NCI-H748 (cell line): Measurements from ENCODE around the gene ZNF423.
A peak's percentile ranks its signal among the peaks of the same experiment; 100 is the strongest.

ENCODE experiments used
- DNase-seq: peaks from one replicate; lab custom pipeline; 2025; ENCODE audit not compliant: unreplicated experiment; lab: John Stamatoyannopoulos, UW

Gene ZNF423

DNA sequence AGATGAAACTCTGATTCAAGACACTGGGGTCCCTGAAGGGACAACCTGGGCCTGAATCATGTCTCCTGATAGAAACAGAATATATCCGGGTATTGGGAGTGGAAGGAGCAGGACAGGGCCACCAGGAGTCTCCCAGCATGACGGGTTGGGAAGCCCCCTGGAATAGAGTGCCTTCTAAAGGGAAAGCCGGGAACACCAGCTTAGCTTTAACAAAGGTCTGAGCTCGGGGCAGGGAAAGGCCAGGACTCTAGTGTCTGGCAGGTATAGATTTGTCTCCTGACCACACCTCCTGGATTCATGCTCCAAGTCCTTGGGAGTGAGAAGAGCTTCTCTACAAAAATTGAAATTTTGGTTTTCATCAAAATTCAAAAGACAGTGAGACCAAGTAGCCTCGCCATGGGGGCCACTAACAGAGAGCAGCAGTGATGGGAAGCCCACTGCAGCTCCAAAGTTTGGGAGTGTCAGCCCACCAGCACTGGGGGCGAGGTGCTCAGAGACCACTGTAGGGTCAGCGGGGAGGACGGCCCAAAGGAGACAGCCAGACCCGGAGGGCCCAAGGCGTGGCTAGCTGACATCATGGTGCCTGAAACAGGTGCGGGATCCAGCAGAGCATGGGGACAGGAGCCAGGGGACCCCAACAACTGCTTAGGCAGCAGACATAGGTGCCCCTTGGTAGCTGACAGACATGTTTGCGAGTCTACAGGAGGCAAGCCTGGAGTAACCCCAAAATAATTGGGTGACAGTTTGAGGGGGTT is 401.3 kb downstream of the ZNF423 start:
- no peak for DNase-seq

DNA sequence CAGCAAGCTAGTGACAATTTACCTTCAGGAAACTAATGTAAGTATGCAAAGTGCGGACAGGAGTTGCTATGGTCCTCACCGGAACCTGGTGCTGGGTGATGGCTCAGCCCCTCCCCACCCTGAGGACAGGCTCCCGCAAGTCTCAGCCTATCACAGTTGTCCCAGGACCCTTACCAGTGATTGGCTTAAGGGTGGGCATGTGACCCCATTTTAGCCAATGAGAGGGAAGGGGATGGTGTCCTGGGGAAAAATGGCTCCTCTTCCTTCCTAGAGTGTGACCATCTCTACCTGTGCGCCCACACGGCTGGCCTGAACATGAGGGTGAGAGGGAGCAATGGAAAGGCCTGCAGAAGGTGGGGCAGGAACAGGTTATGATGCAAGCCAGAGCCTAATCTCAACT is 401.9 kb downstream of the ZNF423 start:
- no peak for DNase-seq

DNA sequence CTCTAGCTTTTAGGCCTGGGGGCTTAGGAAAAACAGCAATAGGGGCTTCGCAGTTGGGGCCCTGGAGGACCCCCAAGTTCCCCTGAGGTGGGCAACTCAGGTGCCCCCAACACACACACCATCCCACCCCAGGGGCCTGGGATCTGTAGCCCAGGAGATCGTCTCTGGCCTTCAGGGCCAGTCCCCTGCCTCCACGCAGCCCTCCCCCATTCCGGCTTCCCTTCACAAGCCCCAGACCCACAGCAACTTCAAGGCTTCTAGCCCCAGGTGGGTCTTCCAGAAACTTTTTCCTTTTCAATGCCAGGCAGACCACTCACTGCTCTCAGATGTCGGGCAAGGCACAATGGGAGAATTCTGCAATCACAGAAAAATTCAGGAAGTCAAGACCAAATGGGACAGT is 402.9 kb downstream of the ZNF423 start:
- no peak for DNase-seq

DNA sequence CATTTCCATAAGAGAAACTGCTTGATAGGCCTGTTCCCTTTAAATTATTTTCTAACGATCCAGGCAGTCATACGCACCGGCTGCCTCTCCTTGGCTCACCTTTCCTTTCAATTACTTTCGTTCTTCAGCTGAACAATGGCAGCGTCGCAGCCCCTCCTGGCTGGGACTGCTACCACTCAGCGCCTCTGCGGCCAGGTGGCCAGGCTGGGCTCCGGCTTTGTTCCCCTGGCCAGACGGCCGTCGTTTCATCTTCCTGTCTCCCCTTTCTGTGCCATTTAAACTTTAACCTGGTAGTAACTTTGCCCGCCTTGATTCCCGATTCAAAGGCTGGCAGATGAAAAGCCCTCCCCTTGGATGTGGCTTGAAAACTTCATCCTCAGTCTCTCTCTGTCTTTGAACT is 403.3 kb downstream of the ZNF423 start:
- DNase-seq, result peak; percentile 70

DNA sequence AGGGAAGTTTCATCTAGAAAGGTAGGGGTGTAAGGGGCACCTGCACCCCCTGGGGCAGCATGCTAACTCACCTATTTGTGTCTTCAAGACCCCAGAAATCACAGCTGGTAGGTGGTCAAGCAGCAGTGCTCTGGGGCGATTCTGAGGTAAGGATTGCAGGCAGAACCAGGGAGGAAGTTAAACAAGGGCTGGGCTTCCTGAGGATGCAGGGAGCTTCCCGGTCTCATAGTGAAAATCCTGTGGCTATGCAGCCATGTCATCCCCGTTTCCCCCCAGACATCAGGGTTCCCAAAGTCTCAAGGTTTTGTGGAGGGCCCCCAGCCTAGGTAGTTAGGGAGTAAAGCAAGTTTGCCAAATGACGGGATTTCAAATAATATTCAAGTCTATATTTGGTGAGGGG is 403.8 kb downstream of the ZNF423 start:
- DNase-seq, result no peak

DNA sequence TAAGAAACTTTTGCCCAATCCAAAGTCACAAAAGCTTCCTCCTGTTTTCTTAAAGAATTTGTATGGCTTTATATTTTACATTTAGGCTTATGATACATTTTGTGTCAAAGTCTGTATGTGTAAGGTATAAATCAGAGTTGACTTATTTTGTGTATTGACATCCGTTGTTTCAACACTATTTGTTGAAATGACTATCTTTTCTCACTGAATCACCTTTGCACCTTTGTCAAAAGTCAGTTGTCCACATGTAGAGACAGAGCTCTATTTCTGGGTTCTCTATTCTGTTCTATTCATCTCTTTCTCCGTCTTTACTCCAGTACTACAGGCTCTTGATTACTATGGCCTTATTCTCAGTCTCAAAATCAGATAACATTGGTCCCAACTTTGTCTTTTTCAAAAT is 409.1 kb downstream of the ZNF423 start:
- no peak for DNase-seq

DNA sequence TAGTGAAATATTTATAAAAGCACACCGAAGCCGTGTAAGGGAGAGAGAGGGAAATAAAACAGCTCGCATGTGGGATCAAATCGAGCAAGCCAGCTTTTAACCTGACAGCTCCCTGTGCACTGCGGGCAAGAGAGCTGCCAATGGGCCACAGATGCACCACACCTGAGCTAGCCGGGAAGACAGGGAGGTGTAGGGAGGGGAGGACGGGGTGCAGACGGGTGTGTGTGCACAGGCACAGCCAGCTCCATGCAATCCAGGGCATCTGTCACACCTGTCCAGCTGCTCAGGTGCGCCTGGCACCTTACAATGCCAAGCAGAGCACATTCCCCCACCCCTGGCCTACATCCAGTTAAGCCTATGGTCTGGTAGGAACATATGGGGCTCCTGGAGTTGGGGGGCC is 412.3 kb downstream of the ZNF423 start:
- DNase-seq, result no peak

DNA sequence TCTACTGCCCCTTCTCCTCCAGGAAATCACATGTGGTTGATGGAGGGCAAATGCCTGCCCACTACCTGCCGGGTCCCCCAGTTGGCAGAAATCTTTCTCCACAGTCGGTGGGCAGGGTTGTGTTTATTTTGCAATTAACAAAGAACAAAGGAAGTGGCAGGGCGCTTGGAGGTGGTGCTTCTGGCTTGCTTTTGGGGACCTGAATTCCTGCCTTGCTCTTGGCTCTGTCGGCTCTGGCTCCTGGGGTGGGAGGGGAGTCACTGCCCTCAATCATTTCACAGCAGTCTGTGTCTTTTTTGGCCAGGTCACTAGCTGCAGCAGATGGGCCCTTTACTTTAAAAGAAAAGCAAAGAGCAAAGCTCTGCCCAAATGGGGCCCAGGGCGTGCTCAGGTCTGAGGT is 413.1 kb downstream of the ZNF423 start:
- peak; percentile 73 for DNase-seq

DNA sequence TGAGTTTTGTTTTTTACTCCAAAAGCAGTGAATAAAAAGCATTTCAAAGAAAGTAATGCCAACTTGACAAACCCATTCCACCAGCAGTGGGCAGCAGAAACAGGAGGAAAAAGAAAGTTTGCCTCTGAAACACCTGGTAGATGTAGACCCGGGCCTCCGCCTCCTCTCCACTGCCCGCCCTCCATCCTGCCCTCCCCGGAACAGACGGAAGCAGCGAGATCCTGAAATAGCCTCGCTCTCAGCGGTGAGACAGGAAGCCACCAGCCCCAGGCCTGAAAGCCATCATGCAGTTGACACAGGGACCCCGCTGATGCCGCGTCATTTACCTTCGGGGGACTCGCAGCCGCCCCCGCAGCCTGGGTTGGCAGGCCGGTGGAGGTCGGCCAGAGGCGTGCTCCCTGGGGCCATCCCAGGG is 414.5 kb downstream of the ZNF423 start:
- peak; percentile 50 for DNase-seq

DNA sequence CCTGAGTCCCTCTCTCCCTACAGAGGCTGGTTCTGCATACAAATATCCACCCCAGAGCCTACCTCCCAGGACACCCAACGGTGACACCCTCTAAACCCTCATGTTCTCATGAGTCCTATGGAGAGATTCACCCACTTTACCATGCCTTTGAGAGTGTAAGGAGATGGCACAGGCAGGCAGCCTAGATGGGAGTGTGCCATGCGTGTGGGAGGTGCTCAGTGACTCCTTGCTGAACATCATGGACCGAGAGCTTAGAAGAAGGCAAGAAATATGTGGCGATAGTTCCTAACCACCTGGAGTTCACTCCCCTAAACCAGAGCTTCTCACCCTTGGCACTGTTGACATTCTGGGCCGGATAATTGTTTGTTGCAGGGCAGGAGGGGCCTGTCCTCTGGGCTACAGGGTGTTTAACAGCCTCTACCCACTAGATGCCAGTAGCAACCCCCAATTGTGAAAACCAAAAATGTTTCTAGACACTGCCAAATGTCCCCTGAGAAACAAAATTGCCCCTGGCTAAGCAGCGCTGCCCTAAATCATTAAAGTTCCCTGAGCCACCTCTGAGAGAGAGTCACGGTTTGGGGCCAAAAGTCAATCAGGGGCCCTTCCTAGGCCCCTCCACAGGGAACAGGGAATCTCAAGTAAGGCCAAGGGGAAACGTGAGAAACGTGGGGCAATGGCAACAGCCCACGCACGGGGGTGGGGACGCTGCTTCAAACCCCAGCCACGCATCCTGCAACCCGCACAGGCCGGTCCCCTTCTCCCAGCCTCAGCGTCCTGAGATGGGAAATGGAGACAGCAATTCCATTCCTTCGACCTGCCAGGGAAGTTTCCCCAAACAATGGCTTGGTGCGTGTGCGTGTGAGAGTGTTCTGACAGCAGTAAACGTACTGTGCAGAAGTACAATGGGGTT is 415.5 kb downstream of the ZNF423 start:
- DNase-seq, result no peak

DNA sequence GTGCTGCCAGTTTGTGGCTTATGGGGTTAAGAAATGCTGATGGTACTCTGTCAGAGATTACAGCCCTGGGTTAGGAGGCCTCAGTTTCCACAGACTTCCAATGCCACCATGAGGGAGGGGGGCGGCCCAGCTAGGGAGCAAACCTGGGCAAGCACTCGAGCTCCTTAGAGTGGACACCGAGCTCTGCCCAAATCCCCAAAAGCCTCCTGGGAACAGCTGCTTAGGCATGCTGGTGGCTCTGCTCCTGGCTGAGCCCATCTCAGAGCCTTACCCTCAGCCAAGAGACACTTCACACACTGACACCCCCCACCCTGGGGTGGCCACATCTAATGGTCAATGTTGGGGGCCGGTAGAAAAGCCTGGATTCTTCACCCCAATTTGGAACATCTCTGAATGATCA is 416.2 kb downstream of the ZNF423 start:
- DNase-seq, result no peak

DNA sequence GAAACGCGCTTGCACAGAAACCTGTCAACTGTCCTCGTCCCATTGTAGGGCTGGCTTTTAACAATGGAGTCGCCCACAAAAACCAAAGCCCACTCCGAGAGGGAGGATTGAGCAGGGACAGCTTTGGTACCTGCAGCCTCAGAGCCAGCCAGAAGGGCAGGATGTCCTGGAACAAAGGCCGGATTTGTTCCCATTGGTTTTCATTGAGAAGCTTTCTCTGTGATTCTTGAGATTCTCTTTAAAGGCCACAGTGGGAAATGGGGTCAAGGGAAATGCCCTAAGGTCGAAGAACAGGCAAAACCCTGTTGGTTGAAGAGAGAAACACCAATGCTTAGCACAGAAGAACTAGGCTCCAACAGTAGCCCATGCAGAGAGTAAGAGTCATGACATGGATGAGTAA is 416.9 kb downstream of the ZNF423 start:
- DNase-seq, result no peak
